GM12892 (cell line): ENCODE data around the gene SHISA5.

Experiments used
- POLR2A ChIP-seq: IDR thresholded peaks from 2 replicates; pipeline ENCODE4 v1.6.1; 2011; ENCODE audit warnings: low read depth, low read length, control low read depth
- POLR2AphosphoS5 ChIP-seq: IDR thresholded peaks from 2 replicates; pipeline ENCODE4 v1.6.1; 2011; ENCODE audit warnings: low read depth, low read length, control low read depth
- TAF1 ChIP-seq: IDR thresholded peaks from 2 replicates; pipeline ENCODE4 v1.6.1; 2011; ENCODE audit warnings: low read depth, mild to moderate bottlenecking, control low read depth, low read length, borderline replicate concordance

DNA sequence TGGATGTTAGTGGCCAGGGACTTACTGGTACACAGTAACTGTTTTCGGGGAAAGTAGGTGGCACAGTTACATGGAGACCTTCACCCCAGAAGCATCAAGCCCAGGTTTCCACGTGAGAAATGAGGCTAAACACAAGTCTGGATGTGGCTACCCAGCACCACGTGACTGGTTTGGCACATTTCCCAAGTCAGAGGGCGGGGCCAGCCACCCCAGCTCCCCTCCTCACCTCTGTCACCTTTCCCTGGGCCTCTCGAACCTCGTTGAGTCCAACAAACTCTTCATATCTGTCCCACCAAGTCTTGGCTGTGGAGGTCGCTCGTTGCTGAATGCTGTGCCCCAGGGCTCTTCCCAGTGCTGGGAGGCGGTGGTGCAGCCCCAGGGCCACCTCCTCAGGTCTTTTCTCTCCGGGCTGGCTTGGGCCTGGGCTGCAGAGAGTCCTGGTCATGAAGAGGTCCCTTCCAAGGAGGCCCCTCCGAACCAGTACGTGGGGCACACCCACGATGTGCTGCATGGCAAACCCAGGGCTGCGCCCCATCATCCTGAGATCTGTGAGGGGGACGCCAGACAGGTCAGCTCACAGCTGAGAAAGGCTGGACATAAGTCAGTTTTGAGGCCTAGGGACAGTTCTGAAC lies 69.3 kb downstream of the SHISA5 start:
- TF ChIP-seq POLR2A (no peak), POLR2AphosphoS5 (no peak), TAF1 (no peak)
